ENCODE data around the gene PTPN11.
"Not testable (repeated sequence)": the region's sequence is repeated elsewhere in the genome, so short reads cannot be mapped to it uniquely, and the experiment has no call there.

Gene PTPN11

DNA sequence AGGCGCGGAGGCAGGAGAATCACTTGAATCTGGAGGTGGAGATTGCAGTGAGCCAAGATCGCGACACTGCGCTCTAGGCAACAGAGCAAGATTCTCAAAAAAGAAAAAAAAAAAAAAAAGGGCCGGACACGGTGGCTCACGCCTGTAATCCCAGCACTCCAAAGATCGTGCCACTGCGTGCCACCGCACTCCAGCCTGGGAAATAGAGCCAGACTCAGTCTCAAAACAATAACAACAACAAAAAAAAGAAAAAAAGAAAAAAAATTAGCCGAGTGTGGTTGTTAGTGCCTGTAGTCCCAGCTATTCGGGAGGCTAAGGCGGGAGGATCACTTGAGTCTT, 8.9 kb upstream of the PTPN11 start:
- no peak for DNase-seq

DNA sequence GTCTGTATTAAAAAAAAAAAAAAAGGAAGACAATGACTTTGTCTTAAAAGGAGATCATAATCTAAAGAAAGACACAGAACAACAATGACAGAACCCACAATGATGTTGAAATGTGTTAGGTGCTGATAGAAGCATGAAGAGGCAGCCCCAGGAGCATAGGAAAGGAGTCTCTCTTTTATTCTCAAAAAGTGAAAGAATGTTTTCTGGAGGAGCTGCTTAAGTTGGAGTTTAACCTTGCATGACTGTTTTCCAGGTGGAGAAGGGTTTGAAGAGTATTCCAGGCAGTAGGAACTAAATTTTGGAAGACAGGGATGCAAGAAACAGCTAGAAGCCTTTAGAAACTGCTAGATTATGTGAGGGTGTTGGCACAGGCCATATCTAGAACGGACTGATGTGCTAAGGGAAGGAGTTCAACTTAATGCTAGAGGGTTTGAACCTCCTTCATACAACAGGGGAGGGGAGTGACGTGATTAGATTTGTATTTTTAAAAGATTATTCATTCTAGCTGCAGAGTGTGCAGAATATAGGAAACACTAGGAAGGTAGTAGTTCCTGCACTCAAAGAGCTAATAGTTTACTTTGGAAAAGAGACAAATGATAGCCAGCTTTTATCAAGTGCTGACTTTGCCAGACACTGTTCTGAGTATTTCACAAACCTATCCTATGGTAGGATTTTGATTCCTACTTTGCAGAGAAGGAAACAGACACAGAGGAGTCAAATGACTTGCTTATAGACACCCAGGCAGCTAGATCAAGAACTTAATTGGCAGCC, 4.7 kb upstream of the PTPN11 start:
- no peak for DNase-seq

DNA sequence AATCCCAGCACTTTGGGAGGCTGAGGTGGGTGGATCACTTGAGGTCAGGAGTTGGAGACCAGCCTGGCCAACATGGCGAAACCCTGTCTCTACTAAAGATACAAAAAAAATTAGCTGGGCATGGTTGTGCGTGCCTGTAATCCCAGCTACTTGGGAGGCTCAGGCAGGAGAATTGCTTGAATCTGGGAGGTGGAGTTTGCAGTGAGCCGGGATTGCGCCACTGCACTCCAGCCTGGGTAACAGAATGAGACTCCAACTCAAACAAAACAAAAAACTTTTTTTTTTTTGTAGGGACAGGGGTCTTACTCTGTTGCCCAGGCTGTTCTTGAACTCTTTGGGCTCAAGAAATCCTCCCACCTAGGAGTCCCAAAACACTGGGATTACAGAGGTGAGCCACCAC, 3.3 kb upstream of the PTPN11 start:
- DNase-seq: not testable (repeated sequence)

DNA sequence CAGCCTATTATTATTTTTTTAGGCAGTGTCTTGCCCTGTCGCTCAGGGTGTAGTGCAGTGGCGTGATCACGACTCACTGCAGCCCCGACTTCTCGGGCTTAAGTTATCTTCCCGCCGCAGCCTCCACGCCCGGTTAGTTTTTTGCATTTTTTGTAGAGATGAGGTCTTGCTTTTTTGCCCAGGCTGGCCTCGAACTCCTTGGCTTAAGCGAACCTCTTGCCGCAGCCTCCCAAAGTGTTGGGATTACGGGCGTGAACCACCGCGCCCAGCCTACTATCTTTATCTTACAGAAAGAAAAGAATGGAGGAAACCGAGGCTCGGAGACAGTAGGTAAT, 507 bp upstream of the PTPN11 start:
- DNase-seq: no peak

DNA sequence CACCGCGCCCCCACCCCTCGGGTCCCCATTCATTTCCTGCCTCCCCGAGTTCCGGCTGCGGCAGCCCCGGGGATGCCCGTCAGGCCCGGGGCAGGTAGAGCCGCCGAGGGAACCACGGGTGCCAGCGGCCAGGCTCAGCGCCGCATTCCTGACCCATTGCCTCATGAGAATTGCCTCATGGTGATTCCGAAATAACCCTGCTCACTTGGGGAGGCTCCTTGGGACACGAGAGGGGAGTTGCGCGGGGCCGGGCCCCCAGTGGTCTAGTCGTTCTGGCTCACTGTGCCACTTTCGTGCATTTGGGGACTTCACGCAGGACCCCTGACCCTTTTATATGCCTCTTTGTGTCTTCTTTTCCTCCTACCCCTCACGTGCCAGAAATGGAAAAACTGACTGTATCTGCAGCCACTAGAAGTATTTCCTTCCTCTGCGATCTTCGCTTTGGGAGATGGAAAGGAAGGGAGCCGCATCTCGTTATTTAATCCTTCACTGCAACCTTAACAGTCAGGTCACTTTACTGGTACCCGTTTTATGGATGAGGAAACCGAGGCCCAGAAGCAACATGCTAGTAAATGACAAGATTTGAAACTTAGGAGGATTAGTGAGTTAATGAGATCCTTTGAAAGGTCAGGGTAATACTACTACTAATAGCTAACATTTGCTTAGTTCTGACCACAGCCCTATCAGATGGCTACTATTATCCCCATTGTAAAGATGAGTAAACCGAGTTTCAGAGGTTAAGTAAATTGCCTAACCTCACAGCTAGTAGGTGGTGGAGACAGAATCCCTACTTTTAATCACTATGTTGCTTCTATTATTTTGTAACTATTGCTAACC, 768 bp downstream of the PTPN11 start:
- peak; percentile 90 for DNase-seq

DNA sequence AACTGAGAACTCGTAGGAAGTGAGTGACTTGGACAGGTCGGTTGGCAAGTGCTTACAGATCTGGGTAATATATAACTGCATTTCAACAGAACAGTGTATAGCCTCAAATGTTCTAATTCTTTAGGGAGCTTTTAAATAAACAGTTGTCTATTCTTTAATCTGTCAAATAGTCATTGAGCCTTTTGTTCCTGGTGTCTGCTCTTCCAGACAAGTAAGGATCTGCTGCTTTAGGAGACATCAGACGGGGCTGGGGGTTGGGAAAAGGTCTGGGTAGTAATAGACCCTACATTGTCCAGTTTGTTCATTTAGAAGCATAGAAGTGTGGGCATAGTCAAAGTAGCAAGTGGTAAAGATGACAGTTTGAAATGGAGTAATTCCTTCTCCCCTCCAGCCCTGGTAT, 2.0 kb downstream of the PTPN11 start:
- no peak for DNase-seq

DNA sequence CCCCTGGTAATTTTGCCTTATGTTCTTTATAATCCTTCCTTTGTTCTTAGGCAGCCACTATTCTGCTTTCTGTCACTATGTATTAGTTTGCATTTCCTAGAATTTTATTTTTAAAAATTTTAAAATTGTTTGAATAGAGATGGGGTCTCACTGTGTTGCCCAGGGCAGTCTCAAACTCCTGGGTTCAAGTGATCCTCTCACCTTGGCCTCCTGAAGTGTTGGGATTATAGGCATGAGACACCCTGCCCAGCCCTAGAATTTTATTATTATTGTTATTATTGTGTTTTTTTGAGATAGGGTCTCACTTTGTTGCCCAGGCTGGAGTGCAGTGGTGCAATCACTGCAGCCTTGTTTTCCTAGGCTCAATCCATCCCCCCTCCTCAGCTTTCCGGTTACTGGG, 2.6 kb downstream of the PTPN11 start:
- no peak for DNase-seq

DNA sequence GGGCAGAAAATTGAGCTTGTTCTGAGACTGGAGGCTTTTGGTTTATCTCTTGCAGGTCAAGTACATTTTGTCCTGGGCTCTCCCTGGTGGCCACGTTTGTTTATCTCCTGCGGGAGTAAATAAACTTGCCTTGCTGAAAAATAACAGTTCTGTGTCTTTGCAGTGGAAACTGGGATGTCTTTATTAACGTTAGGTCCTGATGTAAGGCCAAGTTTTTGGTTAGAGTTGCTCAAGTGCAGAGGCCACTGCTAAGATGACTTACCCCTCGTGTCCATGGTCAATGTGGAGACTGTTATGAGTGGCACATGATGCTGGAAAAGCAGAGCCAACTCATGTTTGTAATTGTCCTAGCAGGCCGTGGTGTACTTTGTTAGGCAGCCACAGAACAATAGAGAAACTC, 3.8 kb downstream of the PTPN11 start:
- no peak for DNase-seq

DNA sequence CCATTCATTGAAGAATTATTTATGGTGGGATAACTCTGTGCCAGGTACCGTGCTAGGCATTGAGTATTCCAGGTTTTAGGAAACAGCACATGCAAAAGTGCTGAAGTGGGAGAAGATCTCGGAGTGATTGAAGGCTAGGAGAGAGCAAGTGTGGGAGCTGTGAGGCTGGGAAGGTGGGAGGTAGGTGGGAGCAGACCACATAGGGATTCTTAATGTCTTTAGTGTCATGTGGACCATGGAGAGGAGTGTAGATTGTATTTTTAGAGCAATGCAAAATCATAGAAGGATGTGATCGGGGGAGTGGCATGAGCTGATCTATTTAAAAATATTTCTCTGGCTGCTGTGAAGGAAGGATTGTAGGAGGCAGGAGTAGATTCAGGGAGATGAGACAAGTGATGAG, 5.4 kb downstream of the PTPN11 start:
- DNase-seq: no peak

DNA sequence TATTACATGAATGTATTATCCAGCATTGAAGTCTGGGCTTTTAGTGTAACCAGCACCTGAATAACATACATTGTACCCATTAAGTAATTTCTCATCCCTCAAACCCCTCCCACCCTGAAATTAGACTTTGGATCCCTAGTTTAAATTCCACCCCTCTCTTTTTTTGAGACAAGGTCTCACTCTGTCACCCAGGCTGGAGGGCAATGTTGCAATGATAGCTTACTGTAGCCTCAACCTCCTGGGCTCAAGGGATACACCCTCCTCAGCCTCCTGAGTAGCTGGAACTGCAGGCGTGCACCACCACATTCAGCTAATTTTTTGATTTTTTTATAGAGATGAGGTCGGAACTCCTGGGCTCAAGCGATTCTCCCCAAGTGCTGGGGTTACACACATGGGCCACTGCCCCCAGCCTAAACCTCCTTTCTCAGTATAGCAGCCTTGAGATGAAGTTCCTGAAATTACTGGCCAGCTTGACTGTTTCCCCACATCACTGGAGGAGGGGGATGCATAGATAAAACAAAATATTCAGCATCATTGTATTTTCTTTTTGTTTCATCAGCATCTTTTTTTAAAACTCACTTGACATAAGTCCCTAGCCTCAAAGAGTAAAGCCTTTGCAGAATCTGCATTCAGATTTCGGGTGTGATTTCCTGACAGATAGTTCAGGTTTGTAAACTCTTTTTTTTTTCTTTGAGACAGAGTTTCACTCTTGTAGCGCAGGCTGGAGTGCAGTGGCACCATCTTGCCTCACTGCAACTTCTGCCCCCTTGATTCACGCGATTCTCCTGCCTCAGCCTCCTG, 7.0 kb downstream of the PTPN11 start:
- no peak for DNase-seq

DNA sequence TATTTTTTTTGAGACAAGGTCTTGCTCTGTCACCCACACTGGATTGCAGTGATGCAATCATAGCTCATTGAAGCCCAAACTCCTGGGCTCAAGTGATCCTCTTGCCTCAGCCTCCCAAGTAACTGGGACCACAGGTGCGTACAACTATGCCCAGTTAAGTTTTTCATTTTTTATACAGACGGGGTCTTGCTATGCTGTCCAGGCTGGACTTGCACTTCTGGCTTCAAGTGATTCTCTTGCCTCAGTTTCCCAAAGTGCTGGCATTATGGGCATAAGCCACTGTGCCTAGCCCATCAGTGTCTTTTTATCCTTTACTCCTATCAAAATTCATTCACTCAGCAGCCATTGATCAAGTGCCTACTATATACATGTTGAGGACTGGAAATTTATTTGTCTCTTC, 9.0 kb downstream of the PTPN11 start:
- DNase-seq: no peak

DNA sequence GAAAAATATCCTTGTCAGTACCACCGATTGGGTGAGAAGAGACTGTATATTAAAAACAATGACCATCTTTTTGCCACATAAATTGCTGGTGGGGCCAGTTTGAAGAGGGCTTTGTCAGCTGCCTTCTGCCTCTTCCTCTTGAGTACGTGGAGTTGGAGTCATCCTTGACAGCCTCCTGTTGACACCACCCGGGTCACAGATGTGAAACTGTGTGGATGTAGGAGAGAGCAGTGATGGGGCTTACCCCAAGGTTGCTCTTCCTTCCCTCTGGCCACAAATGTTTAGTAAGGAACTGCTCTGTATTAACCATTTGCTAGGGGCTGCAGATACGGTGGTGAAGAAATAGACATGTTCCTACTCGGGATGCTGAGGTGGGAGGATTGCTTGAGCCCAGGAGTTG, 12.2 kb downstream of the PTPN11 start:
- DNase-seq: no peak

DNA sequence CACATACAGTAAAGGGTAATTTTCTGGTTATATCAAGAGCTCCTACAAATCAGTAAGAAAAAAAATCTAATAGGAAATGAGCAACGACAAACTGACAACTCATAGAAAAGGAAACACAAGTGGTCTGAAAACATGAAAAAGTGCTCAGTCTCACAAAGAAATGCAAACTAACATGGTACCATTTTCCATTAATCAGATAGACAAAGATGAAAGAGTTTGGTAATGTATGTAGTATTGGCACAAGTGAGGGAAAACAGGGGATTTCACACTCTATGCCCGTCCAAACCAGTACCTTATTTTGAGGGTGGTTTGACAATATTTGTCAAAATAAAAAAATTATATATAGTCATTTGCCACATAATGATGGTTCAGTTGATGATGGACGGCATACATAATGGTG, 13.2 kb downstream of the PTPN11 start:
- no peak for DNase-seq

DNA sequence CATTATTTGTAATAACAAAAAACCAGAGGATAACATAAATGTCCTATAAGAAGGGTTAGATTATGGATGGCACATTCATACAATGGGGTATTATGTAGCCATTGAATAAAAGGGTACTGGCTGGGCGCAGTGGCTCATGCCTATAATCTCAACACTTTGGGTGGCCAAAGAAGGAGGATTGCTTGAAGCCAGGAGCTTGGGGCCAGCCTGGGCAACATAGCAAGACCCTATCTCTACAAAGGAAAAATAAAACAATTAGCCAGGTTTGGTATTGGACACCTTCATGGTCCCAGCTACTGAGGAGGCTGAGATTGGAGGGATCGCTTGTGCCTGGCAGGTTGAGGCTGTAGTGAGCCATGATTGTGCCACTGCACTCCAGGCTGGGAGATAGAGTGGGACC, 14.8 kb downstream of the PTPN11 start:
- no peak for DNase-seq

DNA sequence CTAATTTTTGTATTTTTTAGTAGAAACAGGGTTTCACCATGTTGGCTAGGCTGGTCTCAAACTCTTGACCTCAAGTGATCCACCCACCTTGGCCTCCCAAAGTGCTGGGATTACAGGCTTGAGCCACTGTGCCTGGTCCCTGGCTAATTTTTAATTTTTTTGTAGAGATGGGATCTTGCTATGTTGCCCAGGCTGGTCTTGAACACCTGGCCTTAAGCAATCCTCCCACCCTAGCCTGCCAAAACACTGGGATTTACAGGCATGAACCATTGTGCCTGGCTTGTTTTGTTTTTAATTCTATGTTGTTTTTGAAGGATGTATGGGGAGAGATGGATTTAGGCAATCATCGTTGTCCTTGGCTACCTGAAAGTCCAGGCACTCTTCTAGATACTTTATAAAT, 19.9 kb downstream of the PTPN11 start:
- not testable (repeated sequence) for DNase-seq

DNA sequence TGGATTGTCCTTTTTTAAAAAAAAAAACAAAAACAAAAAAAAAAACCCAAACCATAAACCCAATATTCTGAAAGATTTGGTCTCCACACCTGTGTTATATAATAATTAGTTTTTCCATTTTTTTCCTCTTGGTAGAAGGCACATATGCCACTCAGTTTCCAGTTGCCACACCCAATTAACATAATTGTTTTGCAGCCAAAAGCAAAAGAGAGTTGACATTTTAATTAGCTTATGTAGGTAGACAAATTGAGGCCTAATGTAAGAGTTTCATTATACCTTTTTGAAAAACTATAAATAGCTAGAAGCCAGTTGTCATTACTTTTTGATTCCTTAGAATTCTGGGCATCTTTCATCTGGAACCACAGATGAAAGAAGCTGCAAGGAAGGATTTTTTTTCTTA, 21.0 kb downstream of the PTPN11 start:
- no peak for DNase-seq

DNA sequence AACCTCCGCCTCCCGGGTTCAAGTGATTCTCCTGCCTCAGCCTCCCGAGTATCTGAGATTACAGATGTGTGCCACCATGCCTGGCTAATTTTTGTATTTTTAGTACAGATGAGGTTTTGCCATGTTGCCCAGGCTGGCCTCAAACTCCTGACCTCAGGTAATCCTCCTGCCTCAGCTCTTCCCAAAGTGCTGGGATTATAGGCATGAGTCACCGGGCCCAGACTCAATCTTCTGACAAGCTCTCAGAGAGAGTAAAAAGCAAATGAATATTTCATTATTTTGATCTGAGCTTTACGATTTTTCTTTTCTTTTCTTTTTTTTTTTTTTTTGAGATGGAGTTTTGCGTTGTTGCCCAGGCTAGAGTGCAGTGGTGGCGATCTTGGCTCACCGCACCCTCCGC, 21.9 kb downstream of the PTPN11 start:
- DNase-seq: peak; percentile 8

DNA sequence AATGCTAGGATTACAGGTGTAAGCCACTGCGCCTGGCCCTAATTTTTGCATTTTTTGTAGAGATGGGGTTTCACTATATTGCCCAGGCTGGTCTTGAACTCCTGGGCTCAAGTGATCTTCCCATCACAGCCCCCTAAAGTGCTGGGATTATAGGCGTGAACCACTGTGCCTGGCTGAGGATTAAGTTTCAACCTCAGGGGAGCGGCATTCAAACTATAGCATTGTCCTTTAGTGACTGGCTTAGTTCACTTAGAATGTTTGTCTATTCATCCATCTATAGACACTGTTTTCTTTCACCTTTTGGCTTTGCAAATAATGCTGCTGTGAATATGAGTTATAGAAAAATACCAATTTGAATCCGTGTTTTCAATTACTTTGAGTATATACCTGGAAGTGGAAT, 25.2 kb downstream of the PTPN11 start:
- no peak for DNase-seq

DNA sequence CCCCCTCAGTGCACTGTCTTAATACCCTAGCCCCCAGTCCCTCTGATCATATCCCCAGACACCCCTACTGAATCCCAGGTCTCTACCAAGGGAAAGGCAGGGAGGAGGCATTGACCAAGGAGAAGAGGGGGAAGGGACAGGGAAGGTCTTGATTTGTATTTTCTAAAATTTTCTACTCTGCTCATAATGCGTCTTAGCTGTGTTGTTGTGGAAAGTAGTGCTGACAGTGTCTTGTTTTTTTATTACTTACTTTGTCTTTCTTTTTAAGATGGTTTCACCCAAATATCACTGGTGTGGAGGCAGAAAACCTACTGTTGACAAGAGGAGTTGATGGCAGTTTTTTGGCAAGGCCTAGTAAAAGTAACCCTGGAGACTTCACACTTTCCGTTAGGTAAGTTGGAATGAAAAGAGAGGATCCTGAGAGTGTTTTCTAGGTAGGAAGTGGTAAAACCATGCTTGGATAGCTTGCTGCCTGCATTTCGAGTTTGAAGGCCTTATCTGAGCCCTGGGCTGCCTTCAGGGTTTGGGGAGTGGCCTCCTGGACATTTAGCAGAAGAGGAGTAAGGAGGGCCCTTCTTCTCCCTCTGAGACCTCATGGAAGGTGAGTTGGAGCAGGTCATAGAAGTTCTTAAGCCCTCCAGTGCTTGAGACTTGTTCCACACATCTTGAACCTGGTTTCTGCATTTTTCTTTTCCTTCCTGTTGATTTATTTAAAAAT, 27.4 kb downstream of the PTPN11 start:
- no peak for DNase-seq

DNA sequence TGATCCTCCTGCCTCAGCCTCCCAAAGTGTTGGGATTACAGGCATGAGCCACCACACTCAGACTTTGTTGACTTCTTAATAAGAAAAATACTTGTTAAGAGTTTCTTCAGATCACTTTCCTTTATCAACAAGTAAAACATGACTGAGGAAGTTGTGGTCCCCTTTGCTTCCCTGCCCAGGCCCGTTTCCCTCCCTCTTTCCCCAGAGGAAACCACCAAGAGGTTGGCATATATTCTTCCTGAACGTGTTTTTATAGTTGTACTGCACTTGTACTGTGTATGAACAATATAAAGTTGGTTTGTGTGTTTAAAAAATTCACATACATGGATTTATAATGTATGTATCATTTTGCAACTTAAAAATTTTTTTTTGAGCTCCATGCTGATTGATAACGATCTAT, 28.4 kb downstream of the PTPN11 start:
- DNase-seq: no peak

DNA sequence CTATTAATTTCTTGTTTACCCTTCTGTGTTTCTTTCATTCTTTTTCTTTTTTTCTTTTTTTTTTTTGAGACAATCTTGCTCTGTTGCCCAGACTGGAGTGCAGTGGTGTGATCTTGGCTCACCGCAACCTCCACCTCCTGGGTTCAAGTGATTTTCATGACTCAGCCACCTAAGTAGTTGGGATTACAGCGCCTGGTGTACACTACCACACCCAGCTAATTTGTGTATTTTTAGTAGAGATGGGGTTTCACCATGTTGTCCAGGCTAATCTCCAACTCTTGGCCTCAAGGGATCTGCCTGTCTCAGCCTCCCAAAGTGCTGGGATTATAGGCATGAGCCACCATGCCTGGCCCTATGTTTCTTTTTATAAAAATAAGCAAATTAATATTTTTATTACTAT, 29.4 kb downstream of the PTPN11 start:
- not testable (repeated sequence) for DNase-seq

DNA sequence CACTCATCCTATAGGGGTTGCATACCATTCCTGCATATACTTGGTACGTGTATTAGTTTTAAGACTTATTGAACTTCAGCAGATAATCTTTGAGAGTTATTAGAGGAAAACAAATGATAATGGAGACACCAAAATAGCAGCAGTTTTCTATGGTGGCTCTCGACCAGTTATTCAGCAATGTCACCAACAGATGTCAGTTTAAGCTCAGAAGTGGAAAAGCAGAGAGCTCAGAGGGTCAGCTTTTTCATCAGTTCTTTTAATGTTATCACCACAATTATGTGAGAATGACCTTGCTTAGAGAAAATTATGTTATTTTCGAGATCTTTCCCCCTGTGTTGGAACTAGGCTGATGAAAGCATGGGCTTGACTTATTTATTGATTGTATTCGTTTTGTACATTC, 32.0 kb downstream of the PTPN11 start:
- no peak for DNase-seq

DNA sequence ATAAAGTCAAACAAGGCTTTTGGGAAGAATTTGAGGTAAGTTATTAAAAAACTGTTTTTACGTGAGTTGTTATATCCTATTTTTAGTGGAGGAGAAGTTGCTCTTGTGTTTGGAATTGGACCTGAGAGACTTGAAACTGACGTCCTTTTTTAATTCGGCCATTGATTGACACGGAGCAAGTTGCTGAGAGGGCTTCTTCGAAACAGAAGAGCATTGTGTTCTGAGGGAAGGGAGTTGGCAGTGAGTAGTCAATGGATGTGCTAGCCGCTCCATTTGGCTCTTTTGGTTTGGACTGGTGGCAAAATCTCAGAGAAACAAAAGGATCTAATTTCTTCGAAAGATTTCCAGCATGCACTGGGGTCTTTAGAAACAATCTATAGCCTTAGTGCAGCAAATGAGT, 37.3 kb downstream of the PTPN11 start:
- no peak for DNase-seq

Data from EL (cell line).